Activated T-cell treated with anti-CD3 and anti-CD28 coated beads, Interleukin-2, amount 50 U/mL, for 4 hours (primary cell): ENCODE results near the gene ZNF579. TPM values are rescaled to one million over a fixed set of nuclear protein-coding genes. Genes with fewer than 3 reads are reported as not detected.
"Not testable (repeated sequence)": the region's sequence is repeated elsewhere in the genome, so short reads cannot be mapped to it uniquely, and the experiment has no call there.

ENCODE experiments used
- ATAC-seq, 2 donors: fragments of 200-7000 bp; cut with Tn5 transposase; one replicate each; pipeline ENCODE4 v1.10.0; 2021
- DNase-seq: peaks from one replicate; pipeline ENCODE4 v3.0.0-alpha.2; 2020
- H3K27me3 Mint-ChIP-seq: one replicate; pipeline ENCODE4 v1.8.0; 2021; ENCODE audit warnings: low read depth, mixed read lengths
- H3K36me3 Mint-ChIP-seq: one replicate; pipeline ENCODE4 v1.8.0; 2022; ENCODE audit warnings: mixed read lengths; ENCODE audit not compliant: insufficient read depth
- H3K4me1 Mint-ChIP-seq: one replicate; pipeline ENCODE4 v1.8.0; 2021; ENCODE audit warnings: low read depth, mixed read lengths
- H3K4me3 Mint-ChIP-seq: one replicate; pipeline ENCODE4 v1.8.0; 2021; ENCODE audit warnings: mild to moderate bottlenecking, moderate library complexity, mixed read lengths
- H3K9me3 Mint-ChIP-seq: one replicate; pipeline ENCODE4 v1.8.0; 2021; ENCODE audit warnings: mixed read lengths
- total RNA-seq, 3 donors: library from RNA; stranded (reverse); gene quantifications; one replicate each; pipeline ENCODE4 v1.2.1, GENCODE V29; 2021

ZNF579 gene
- total RNA-seq, 3 donors from 2014 or later: 10.1 to 12.2 (median 11.0) TPM

- no peaks in the 10 kb centered on the region for H3K36me3 Mint-ChIP-seq
- H3K4me1 Mint-ChIP-seq: no peaks in the 10 kb centered on the region
- ATAC-seq: no peak
- H3K9me3 Mint-ChIP-seq: no peaks in the 10 kb centered on the region
- no peak within 1 kb of the TSS for H3K4me3 Mint-ChIP-seq
- no peaks in the 10 kb centered on the region for H3K27me3 Mint-ChIP-seq
- no peak for DNase-seq
Measured at GRCh38 chr19:55536951-55537740, 43.5 kb downstream of the ZNF579 start, which contains the start of gene SBK2. Gene SBK2 (minus strand): TSS chr19:55537133. CDS start chr19:55536294, 839 bp downstream.

- ATAC-seq: no peak
- Mint-ChIP-seq H3K36me3 (no peaks in the 10 kb centered on the region), H3K27me3 (no peaks in the 10 kb centered on the region), H3K9me3 (no peaks in the 10 kb centered on the region), H3K4me3 (no peak overlapping the region), H3K4me1 (no peaks in the 10 kb centered on the region)
- DNase-seq: no peak
Measured at GRCh38 chr19:55536366-55536765, 44.3 kb downstream of the ZNF579 start.

- Mint-ChIP-seq H3K4me3 (no peak overlapping the region), H3K9me3 (no peaks in the 10 kb centered on the region), H3K36me3 (no peaks in the 10 kb centered on the region), H3K27me3 (no peaks in the 10 kb centered on the region), H3K4me1 (no peaks in the 10 kb centered on the region)
- DNase-seq: no peak
- no peak for ATAC-seq
Measured at GRCh38 chr19:55535965-55536350, 44.7 kb downstream of the ZNF579 start.

GRCh38 chr19:55535173-55535964, 45.3 kb downstream of the ZNF579 start:
- DNase-seq: no peak
- no peaks in the 10 kb centered on the region for H3K9me3 Mint-ChIP-seq
- no peaks in the 10 kb centered on the region for H3K36me3 Mint-ChIP-seq
- H3K27me3 Mint-ChIP-seq: no peaks in the 10 kb centered on the region
- ATAC-seq: no peak
- no peak overlapping the region for H3K4me3 Mint-ChIP-seq
- no peaks in the 10 kb centered on the region for H3K4me1 Mint-ChIP-seq

- ATAC-seq, H3K27me3 Mint-ChIP-seq, H3K4me3 Mint-ChIP-seq, H3K9me3 Mint-ChIP-seq, H3K4me1 Mint-ChIP-seq, DNase-seq, H3K36me3 Mint-ChIP-seq: not testable (repeated sequence)
Measured at GRCh38 chr19:55534280-55534679, 46.4 kb downstream of the ZNF579 start.

- H3K27me3 Mint-ChIP-seq: no peaks in the 10 kb centered on the region
- H3K9me3 Mint-ChIP-seq: no peaks in the 10 kb centered on the region
- H3K4me3 Mint-ChIP-seq: no peak overlapping the region
- H3K36me3 Mint-ChIP-seq: no peaks in the 10 kb centered on the region
- no peak for ATAC-seq
- DNase-seq: no peak
- no peaks in the 10 kb centered on the region for H3K4me1 Mint-ChIP-seq
Measured at GRCh38 chr19:55530996-55531395, 49.7 kb downstream of the ZNF579 start.

- H3K4me1 Mint-ChIP-seq: no peaks in the 10 kb centered on the region
- no peaks in the 10 kb centered on the region for H3K27me3 Mint-ChIP-seq
- H3K36me3 Mint-ChIP-seq: no peaks in the 10 kb centered on the region
- no peak overlapping the region for H3K4me3 Mint-ChIP-seq
- no peaks in the 10 kb centered on the region for H3K9me3 Mint-ChIP-seq
- ATAC-seq (no peak), DNase-seq (no peak)
Measured at GRCh38 chr19:55529636-55530234, 50.9 kb downstream of the ZNF579 start.

GRCh38 chr19:55528030-55528803, 52.4 kb downstream of the ZNF579 start:
- peaks cover 2% of the 10 kb centered on the region for H3K27me3 Mint-ChIP-seq
- H3K9me3 Mint-ChIP-seq: no peaks in the 10 kb centered on the region
- DNase-seq: no peak
- no peaks in the 10 kb centered on the region for H3K36me3 Mint-ChIP-seq
- H3K4me1 Mint-ChIP-seq: no peaks in the 10 kb centered on the region
- ATAC-seq: no peak
- no peak overlapping the region for H3K4me3 Mint-ChIP-seq

- Mint-ChIP-seq H3K9me3 (no peaks in the 10 kb centered on the region), H3K36me3 (no peaks in the 10 kb centered on the region), H3K4me1 (no peaks in the 10 kb centered on the region), H3K27me3 (peaks cover 2% of the 10 kb centered on the region), H3K4me3 (no peak overlapping the region)
- ATAC-seq (no peak), DNase-seq (no peak)
Measured at GRCh38 chr19:55527197-55528029, 53.2 kb downstream of the ZNF579 start.

Other genes with a start within 250 kb of the ZNF579 start
- gene KMT5C, start 241.0 kb downstream of the ZNF579 start, total RNA-seq: 1 to 10 TPM; 8.1 to 9.2 (median 8.6) TPM
- gene COX6B2, start 226.1 kb downstream of the ZNF579 start, total RNA-seq: not detected
- gene GARIN5B, start 217.6 kb downstream of the ZNF579 start, total RNA-seq: not detected
- under 1 TPM; 0.18 to 0.46 (median 0.35) TPM for gene IL11, start 210.4 kb downstream of the ZNF579 start, total RNA-seq
- not detected for gene TMEM190, start 204.0 kb downstream of the ZNF579 start, total RNA-seq
- gene TMEM238, start 196.6 kb downstream of the ZNF579 start, total RNA-seq: 1 to 10 TPM; 6.1 to 8.8 (median 8.4) TPM
- gene RPL28, start 194.9 kb downstream of the ZNF579 start, total RNA-seq: 1,000 to 10,000 TPM; 3,242 to 3,402 (median 3,363) TPM
- 100 to 1,000 TPM; 226 to 281 (median 237) TPM for gene UBE2S, start 173.1 kb downstream of the ZNF579 start, total RNA-seq
- not detected for gene SHISA7, start 137.5 kb downstream of the ZNF579 start, total RNA-seq
- 10 to 100 TPM; 63.2 to 65.1 (median 64.5) TPM for gene ISOC2, start 119.2 kb downstream of the ZNF579 start, total RNA-seq
- gene C19orf85, start 116.1 kb downstream of the ZNF579 start, total RNA-seq: not detected
- 10 to 100 TPM; 11.0 to 12.6 (median 12.1) TPM for gene ZNF628, start 104.2 kb downstream of the ZNF579 start, total RNA-seq
- gene NAT14, start 95.7 kb downstream of the ZNF579 start, total RNA-seq: 10 to 100 TPM; 16.0 to 23.4 (median 17.6) TPM
- under 1 TPM; 0.29 to 0.66 (median 0.38) TPM for gene SSC5D, start 92.4 kb downstream of the ZNF579 start, total RNA-seq
- gene SBK2, start 43.7 kb downstream of the ZNF579 start, total RNA-seq: not detected
- gene SBK3, start 35.3 kb downstream of the ZNF579 start, total RNA-seq: not detected
- gene FIZ1, start 18.7 kb upstream of the ZNF579 start, total RNA-seq: 10 to 100 TPM; 31.4 to 35.5 (median 34.4) TPM
- 10 to 100 TPM; 12.5 to 12.6 (median 12.6) TPM for gene ZNF524, start 19.4 kb upstream of the ZNF579 start, total RNA-seq
- gene ZNF865, start 24.8 kb upstream of the ZNF579 start, total RNA-seq: 10 to 100 TPM; 14.5 to 15.9 (median 15.4) TPM
- 1 to 10 TPM; 3.3 to 3.4 (median 3.4) TPM for gene ZNF784, start 43.7 kb upstream of the ZNF579 start, total RNA-seq
- 10 to 100 TPM; 27.1 to 31.5 (median 28.5) TPM for gene ZNF580, start 60.2 kb upstream of the ZNF579 start, total RNA-seq
- 10 to 100 TPM; 46.2 to 54.1 (median 52.7) TPM for gene ZNF581, start 62.8 kb upstream of the ZNF579 start, total RNA-seq
- 1 to 10 TPM; 3.9 to 7.8 (median 4.8) TPM for gene CCDC106, start 67.4 kb upstream of the ZNF579 start, total RNA-seq
- 100 to 1,000 TPM; 467 to 532 (median 476) TPM for gene U2AF2, start 74.2 kb upstream of the ZNF579 start, total RNA-seq
- 10 to 100 TPM; 55.0 to 61.4 (median 55.2) TPM for gene EPN1, start 94.4 kb upstream of the ZNF579 start, total RNA-seq
- not detected for gene NLRP9, start 157.6 kb upstream of the ZNF579 start, total RNA-seq
- not detected for gene RFPL4A, start 178.2 kb upstream of the ZNF579 start, total RNA-seq
- not detected for gene RFPL4AL1, start 188.3 kb upstream of the ZNF579 start, total RNA-seq